ENCODE results near the gene ZSCAN9.

Gene ZSCAN9

GRCh38 chr6:28220257-28221133 is 4.6 kb upstream of the ZSCAN9 start:
- no peak for DNase-seq (ENCODE audit: low read depth in 2 of 2)

- no peak for DNase-seq (ENCODE audit: low read depth in 2 of 2)
These were observed 682 bp upstream of the ZSCAN9 start for GRCh38 chr6:28224131-28225055.

- DNase-seq (ENCODE audit: low read depth in 2 of 2) = no peak
These were observed 1.4 kb downstream of the ZSCAN9 start for GRCh38 chr6:28226460-28226859.

- no peak for DNase-seq (ENCODE audit: low read depth in 2 of 2)
These were observed 7.7 kb downstream of the ZSCAN9 start for GRCh38 chr6:28232785-28233184.

- no peak for DNase-seq (ENCODE audit: low read depth in 2 of 2)
These were observed 10.9 kb downstream of the ZSCAN9 start for GRCh38 chr6:28235912-28236452.

- no peak for DNase-seq (ENCODE audit: low read depth in 2 of 2)
These were observed 14.6 kb downstream of the ZSCAN9 start for GRCh38 chr6:28239636-28240035.

GRCh38 chr6:28240471-28240870 is 15.4 kb downstream of the ZSCAN9 start:
- no peak for DNase-seq (ENCODE audit: low read depth in 2 of 2)

- no peak for DNase-seq (ENCODE audit: low read depth in 2 of 2)
These were observed 18.9 kb downstream of the ZSCAN9 start for GRCh38 chr6:28243946-28244345.

GRCh38 chr6:28245206-28245941 is 20.3 kb downstream of the ZSCAN9 start:
- no peak for DNase-seq (ENCODE audit: low read depth in 2 of 2)

GRCh38 chr6:28248916-28249315 is 23.8 kb downstream of the ZSCAN9 start:
- no peak for DNase-seq (ENCODE audit: low read depth in 2 of 2)

GRCh38 chr6:28250747-28251146 is 25.7 kb downstream of the ZSCAN9 start:
- DNase-seq (ENCODE audit: low read depth in 2 of 2) = no peak

GRCh38 chr6:28251661-28252008 is 26.6 kb downstream of the ZSCAN9 start:
- no peak for DNase-seq (ENCODE audit: low read depth in 2 of 2)

- peak; percentile 64 to 66 for DNase-seq (ENCODE audit: low read depth in 2 of 2)
These were observed 27.2 kb downstream of the ZSCAN9 start, which contains the start of gene ZKSCAN4 for GRCh38 chr6:28252009-28252975. Gene ZKSCAN4, minus strand, starts transcription at chr6:28252269. Its CDS starts 289 bp downstream, at chr6:28251980.

GRCh38 chr6:28254121-28254519 is 29.0 kb downstream of the ZSCAN9 start:
- DNase-seq (ENCODE audit: low read depth in 2 of 2) = no peak

GRCh38 chr6:28257042-28257441 is 32.0 kb downstream of the ZSCAN9 start:
- DNase-seq (ENCODE audit: low read depth in 2 of 2) = no peak

- DNase-seq (ENCODE audit: low read depth in 2 of 2) = peak; percentile 43 to 47
These were observed 34.1 kb downstream of the ZSCAN9 start, which contains the start of gene NKAPL for GRCh38 chr6:28258877-28259777. Gene NKAPL, plus strand, starts transcription at chr6:28259297. Its CDS starts 75 bp downstream, at chr6:28259372.

GRCh38 chr6:28263922-28264321 is 38.8 kb downstream of the ZSCAN9 start:
- DNase-seq (ENCODE audit: low read depth in 2 of 2) = no peak

- no peak for DNase-seq (ENCODE audit: low read depth in 2 of 2)
These were observed 39.8 kb downstream of the ZSCAN9 start for GRCh38 chr6:28264834-28265401.

GRCh38 chr6:28266563-28266961 is 41.5 kb downstream of the ZSCAN9 start:
- DNase-seq (ENCODE audit: low read depth in 2 of 2) = no peak
